Measurements from ENCODE around the gene EML6.

Gene EML6

DNA sequence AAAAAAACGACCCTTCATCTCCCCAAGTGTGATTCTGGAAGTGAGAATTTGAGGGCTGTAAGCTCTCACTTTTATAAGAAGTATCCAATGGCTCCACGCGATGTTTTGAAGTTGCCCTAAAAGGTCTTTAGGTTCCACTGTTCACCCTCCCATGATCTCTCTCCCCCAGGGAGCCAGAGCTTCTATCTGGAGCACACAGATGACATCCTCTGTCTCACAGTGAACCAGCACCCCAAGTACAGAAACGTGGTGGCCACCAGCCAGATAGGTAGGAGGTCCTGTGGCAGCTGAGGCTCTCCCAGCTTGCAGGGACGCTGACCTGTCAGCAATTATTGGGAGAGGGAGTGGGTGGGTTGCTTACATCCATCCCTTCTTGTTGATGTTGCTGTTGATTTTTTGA, 229.0 kb downstream of the EML6 start:
- no peak for DNase-seq

DNA sequence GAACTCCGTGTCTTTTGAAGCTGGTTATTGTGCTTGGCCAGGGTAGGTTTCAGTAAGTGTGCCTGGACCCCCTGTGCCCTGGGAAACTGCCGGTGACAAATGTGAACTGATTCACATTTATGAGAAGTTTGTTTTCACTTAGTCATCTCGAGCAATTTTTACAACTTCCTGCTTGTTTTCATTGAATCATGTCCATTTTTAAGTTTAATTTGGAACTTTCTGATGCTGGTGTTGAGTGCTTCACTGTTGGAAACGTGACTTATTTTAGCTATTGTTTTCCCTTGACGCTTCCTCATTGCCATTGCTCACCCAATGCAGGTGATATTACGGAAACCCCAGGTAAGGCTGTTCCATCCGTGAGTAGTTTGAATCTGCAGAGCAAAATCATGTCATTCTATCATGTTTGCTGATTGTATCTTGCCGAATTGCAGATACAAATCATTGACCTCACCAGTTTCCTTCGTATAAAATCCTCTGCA, 229.6 kb downstream of the EML6 start:
- DNase-seq: no peak

DNA sequence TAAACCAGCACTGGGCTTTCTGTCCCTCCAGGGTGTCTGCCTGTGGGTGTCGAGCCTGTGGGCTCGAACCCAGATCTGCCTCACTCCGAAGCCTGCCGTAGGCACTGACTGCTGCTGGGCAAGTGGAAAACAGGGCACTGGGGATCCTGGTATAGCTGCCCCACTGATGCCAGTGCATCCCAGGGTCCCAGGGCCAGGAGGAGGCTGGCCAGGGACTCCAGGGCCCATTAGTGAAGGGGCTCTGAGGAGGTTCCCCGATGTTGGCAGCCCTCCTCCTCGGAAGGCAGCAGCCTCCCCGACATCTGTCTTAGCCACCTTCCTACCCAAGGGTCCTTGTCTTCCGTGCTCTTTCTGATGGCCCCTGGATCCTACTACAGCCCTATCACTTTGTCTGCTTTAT, 230.7 kb downstream of the EML6 start:
- no peak for DNase-seq

DNA sequence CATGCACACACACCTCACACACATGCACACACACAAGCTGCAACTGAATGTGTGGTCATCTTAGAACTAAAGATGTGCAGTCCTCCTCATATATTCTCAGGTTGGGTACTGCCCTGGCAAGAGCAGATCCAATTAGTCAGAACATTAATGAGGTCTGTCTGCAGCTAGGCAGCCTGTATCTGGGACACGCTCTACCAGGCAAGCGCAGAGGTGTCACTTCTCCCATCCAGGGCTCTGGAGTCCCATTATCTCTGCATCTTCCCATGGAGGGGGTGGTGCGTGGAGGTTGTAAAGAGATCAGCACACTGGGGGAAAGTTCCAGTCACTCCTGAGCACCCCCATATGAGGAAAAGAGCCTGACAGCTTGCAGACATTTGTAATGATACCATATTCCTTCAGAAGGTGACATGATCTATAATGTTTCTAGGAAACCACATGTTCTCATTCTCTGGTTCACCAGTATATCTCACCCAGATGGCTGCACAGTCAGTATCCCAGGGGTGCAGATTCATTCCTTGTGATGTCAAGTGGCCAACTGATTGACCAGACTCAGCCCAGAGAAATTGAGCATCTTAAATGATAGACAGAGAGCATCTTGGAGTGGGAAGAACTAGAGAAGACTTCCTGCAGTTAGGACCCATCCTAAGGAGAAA, 231.4 kb downstream of the EML6 start:
- no peak for DNase-seq

DNA sequence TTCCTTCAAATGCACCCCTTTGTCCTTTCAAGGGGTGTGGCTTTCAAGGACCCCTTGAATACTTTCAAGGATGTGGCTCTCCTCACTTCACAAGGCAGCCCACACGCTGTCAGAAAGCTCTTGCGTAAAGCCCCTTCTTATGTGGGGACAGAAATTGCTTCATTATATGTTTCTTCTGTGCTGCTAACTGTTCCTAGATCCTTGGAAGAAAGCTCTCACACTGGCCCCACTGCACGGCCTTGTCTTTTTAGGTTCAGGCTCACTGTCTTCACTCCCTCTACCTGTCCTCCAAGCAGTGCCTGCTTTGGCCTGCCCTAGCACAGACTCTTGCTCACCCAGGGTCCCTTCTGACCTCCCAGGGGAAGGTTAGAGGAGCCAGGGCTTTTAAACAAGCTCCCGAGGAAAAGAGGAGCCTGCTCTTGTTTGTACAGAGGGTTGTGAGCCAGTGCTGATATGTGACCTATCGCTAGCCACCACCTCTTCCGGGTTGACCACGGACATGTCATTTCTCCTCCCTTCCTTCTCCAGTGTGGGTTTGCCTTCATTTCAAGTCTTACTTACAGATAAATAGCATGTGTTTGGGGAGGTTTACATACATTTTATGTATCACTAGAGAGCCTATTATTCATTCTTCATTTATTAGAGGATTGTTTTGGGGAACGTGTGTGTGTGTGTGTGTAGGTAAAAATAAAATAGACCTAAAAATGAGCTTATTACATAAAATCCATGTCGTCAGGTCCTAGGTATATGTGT, 232.1 kb downstream of the EML6 start:
- no peak for DNase-seq

DNA sequence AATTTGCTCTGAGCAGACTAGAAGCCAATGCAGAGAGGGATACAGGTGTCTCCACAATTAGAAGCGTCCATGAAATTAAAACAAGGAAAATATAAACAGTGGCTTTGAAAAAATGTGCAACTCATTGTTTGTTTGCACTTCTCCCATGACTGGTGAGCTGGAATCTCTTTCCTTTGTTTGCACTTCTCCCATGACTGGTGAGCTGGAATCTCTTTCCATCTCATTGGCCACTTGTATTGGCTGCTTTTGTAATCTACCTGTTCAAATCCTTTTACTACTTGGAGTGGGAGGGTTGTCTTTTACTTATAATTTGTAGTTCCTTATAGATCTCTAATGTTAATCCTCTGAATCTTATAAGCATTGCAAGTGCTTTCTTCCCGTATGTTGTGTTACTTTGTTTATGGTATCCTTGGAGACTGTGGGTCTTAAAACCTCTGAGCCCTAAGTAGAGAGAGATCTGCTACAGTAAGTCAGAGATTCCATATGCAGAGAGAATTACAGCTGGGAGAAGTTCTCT, 232.7 kb downstream of the EML6 start:
- DNase-seq: no peak

DNA sequence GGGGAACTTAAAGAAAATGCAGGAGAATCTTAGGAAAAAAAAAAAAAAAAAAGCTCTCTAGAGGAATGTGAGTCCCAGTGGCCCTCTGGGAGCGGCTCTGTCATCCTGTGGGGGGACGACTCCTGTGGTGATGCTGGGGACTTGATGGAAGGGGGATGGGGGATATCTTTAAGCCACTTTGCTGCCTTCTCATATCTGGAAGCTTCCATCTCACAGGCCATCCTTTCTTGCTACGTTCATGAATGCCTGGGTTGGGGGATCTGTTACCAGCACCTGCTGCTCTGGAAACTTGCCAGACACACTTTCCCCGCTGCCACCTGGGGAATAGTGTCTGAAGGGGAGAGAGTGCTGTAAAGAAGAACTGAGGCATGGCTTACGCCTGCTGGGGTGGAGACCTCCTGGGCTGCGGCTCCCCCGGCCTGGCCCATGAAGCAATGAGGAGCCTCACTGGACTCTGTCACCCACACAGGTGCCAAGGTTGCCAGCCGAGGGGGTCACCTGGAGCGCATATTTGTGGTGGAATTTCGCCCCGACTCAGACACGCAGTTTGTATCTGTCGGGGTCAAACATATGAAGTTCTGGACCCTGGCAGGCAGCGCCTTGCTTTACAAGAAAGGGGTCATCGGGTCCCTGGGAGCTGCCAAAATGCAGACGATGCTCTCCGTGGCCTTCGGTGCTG, 234.0 kb downstream of the EML6 start:
- DNase-seq: no peak

DNA sequence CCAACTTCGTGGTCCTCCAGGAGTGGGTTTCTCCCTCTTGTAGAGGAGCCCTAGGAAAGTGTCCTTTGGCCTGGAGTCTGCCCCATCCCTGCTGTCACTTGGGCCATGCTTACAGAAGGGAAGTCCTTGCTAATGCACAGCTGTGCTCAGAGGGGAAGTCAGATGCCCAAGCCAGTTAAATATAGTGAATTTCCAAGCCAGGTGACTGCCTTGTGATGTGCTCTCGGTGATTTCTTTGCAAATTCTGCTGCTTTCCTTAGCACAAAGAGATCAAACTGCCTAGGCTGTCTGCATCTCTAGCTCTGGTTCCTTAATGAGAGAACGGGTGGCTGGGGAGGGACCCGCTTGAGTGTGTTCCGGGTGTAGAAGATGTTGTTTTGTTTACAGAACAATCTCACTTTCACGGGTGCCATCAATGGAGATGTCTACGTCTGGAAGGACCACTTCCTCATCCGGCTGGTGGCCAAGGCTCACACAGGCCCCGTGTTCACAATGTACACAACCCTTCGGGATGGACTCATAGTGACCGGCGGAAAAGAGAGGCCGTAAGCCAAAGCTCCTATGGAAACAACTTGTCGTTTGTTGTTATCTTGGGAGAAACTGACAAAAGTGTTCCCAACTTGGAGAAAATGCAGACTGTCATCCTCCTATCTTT, 235.4 kb downstream of the EML6 start:
- no peak for DNase-seq

DNA sequence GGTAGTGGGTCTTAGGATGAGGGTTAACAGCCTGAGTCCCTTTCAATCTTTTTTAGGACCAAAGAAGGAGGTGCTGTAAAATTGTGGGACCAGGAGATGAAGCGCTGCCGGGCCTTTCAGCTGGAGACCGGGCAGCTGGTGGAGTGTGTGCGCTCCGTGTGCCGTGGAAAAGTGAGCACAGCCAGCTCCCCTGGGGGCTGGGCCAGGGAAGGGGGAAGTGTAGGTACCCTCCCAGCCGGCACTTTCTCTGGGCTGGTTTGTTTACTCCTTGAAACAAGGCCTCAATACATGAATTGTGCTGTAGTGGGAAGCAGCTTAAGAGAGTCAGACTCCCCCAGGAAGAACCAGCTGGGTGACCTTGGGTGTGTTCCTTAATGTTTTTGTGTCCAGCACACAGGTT, 236.7 kb downstream of the EML6 start:
- DNase-seq: no peak

DNA sequence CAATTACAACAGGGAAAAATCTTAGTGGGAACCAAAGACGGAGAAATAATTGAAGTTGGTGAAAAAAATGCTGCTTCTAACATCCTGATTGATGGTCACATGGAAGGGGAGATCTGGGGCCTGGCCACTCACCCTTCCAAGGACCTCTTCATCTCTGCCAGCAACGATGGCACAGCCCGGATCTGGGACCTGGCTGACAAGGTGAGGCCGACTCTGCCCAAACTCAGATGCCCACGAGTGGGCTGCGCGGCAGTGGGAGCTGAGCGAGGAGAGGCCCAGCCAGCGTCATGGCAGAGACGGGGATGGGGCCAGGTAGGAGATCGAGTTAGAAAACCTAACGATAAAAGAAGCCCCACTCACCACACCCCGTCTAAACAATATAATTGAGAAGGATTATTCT, 239.0 kb downstream of the EML6 start:
- DNase-seq: no peak

DNA sequence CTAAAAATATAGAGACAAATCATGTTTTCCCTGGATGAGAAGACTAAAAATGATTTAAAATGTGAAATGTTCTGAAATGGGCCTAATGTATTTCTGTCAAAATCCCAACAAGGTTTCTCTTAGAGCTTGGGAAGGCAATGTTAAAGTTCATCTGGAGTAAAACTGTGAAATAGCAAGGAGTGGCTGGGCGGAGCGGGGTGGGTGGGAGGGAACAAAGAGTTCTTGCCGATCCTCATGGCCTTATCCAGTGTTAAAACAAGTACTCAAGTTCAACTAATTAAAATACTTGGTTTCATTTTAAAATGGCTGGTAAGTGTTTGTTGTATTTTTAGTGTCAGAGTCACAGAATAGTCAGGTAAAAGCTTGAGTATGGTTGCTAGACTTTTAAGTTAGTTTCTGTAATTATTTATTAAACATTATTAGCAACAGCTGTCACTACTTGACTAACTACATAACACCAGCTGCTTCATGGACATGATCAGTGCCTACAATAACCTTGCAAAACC, 239.5 kb downstream of the EML6 start:
- no peak for DNase-seq

DNA sequence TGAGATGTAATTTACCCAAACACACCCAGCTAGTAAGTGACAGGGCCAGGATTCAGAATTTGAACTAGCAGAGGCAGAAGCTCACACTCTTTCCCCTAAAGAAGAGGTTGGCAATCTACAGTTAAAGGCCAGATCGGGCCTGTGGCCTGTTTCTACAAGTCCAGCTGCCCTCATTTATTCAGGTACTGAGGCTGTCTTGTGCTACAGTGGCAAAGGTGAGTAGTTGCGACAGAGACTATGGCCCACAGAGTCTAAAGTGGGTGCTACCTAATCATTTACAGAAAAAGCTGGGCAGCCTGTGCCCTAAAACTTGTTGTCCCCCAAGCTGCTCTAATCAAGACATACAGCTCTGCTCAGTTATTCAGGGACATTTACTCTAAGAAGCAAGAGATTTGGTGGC, 240.0 kb downstream of the EML6 start:
- no peak for DNase-seq

DNA sequence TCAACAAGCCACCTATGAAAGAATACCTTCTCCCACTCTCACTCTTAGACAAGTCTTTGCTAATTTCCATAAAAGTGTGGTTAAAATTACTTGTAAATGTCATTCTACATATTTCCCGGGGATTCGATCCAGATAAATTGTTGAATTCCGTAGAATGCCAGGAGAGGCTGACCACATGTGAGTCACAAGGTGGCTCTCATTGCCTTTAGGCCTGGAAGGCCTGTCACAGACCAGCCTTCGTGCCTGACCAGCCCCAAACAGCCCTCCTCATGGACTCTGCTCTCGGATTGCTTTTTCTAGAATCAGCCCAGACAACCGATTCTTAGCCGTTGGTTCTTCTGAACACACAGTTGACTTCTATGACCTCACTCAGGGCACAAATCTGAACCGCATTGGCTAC, 240.8 kb downstream of the EML6 start:
- no peak for DNase-seq

DNA sequence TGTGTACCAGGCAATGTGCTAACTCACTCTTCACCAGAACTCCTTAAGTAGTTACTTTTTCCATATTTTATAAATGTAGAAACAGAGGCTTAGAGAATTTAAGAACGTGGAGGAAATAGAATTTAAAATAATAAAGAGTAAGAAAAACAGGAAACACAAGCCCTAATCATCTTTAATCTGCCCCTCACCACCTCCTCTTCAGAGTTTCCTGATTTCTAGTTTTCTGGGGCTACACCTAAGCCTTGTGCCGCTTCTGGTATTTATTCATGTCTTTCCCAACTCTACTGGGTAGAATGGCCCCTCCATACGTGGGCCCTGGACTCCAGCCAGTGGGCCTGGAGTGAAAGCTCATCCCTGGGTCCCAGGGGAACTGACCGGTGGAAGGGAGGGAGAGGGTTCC, 241.4 kb downstream of the EML6 start:
- DNase-seq: no peak

DNA sequence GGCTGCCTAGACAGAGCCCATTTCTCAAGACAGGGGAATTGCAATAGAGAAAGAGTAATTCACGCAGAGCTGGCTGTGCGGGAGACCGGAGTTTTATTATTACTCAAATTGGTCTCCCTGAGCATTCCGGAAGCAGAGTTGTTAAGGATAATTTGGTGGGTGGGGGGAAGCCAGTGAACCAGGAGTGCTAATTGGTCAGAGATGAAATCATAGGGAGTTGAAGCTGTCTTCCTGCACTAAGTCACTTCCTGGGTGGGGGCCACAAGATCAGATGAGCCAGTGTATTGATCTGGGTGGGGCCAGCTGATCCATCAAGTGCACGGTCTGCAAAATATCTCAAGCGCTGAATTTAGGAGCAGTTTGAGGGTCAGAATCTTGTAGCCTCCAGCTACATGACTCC, 242.0 kb downstream of the EML6 start:
- DNase-seq: no peak

DNA sequence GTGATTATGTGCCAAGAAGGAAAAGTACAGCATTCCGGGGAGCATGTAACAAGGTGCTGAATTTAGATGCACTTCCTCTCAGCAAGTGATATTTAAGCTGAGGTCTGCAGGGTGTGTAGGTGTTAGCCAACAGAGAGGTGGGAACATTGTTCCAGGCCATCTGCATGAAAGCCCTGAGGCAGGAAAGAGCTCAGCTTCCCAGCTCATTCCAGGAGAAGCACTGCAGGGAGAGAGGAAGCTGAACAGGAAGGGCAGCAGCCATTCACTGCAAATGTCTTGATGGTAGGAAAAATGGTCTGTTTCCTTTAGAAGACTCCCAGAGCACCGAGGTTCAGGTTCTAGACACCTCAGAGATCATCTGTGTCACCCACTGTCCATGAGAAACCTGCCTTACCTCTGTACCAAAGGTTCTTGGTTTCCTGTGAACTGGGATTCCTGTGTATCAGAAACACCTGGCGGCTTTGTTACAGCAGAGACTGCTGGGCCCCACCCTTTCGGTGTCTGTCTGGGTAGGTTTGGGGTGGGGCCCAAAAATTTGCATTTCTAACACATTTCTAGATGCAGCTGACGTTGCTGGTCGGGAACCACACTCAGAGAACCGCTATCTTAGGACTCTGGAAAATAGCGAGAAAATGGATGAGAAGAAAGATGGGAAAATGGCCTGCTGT, 242.8 kb downstream of the EML6 start:
- no peak for DNase-seq

DNA sequence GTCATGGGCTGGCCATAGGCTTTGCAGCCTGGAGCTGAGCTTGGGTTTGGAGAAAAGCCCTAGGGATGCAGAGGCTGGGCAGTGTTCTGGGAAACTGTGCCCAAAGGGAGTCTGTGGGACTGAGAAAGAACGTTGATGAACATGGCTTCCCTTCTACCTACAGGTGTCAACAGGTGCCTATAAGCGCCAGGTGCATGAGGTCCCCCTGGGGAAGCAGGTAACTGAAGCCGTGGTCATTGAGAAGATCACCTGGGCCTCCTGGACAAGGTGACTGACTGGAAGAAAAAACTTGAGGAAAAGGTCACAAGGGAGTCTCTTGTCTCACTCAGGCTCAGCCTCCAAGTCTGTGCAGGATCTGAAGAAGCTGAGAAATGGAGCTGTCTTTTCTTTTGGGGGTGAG, 243.4 kb downstream of the EML6 start:
- DNase-seq: no peak

DNA sequence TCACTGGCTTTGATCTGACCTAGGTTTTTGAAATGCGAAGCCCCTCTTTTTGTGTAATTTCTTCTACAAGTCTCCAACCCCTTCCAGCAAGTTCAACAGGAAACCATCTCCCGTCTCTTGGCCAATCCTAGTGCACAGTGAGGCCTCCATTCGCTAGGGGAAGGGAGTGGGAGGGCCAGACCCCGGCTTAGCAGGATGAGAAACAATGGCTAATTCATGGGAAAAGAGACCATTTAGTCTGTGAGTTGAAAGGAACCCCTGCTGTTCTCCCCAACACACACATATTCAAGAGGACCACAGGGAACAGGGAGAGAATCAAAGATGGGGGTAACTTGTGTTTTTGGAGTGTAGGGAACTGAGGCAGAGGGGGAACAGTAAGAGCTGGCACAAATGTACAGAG, 243.8 kb downstream of the EML6 start:
- DNase-seq: no peak

DNA sequence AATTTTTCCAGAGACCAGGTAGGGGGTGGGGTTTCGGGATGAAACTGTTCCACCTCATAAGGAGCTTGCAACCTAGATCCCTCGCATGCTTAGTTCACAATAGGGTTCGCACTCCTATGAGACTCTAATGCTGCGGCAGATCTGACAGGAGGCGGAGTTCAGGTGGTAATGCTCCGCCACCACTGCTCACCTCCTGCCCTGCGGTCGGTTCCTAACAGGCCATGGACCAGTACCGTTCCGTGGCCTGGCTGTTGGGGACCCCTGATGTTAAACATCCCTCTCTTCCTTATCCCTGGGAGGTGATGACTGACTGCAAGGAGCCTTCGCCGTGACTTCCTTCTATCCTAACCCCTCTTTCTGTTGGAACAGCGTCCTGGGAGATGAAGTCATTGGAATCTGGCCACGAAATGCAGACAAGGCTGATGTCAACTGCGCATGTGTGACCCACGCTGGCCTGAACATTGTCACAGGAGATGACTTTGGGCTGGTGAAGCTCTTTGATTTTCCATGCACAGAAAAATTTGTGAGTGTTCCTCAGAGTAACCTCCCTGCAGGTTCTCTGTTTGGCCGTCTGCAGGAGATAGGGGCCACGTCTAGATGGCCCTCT, 244.4 kb downstream of the EML6 start:
- no peak for DNase-seq

DNA sequence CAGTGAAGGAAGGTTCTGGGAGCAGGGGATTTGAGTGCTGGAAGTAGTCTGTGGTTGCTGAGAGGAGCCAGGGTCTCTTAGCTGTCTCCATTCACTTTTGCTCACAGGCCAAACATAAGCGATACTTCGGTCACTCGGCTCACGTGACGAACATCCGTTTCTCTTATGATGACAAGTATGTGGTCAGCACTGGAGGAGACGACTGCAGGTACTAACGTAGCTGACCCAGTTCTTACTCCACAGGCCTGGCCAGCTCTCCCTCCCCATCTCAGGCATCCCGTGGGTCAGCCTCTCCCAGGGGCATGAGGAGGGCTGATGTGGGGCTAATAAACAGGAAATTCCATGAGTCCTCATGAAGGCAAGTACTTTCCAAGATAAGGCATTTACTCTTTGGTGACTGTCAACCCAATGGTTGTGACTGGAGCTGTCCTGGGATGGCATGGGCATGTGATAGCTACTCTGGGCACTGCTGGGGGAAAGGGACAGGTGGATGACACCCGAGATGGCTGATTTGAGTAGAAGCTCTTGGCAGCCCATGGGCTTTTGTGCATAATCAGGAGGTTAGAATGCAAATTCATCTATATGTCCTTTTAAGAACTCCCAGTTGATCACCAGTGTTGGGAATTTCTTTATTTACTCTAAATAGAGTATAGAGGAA, 245.2 kb downstream of the EML6 start:
- DNase-seq: no peak

DNA sequence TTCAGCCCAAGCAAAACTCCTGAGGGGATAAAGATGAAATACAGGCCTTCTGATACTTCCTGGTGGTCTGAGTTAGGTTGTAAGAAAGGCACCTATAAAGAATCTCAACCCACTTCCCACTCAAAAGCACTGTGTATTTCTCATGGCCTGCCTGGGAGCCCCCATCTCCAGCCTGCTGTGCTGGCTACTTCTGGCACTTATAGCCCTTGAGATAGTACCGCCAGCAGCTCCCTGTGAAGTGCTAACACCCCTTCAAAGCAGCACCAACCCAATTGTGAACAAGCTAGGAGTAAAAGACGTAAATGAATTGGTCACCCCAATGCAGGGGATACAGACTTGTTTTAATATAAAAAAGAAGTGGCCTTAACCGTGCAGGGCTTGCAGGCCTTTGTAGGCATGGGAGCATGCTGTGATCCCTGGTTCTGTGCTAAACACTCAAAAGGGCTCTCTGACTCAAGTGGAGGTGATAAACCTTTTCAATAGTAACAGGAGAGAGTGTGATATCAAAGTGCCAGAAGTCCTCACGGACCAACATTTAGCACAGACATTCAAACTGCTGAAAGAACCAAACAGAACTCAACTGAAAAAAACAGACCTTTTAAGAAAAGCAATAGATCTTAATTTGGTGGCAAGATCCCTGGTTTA, 246.0 kb downstream of the EML6 start:
- DNase-seq: no peak
